ENCODE data around the gene CCNB3. TPM values are rescaled to one million over a fixed set of nuclear protein-coding genes. Genes with fewer than 3 reads are reported as not detected.

The CCNB3 gene
- total RNA-seq, result 10.1 TPM

GRCh38 chrX:50204364-50204899 lies at the start of gene CCNB3:
Gene CCNB3, plus strand, starts transcription at chrX:50204765. Its CDS starts 80,399 bp downstream, at chrX:50285164.

GRCh38 chrX:50200907-50201306 lies 3.7 kb upstream of the CCNB3 start, which contains the start of gene AKAP4:
Gene AKAP4, minus strand, starts transcription at chrX:50201007. Its CDS starts 118 bp downstream, at chrX:50200889.

Other genes with a start within 250 kb of the CCNB3 start
- gene AKAP4, start 3.8 kb upstream of the CCNB3 start, total RNA-seq, result not detected

Measured in camera-type eye (tissue), 1 donor.